Dedifferentiated amniotic fluid mesenchymal stem cell (primary cell): Measurements from ENCODE around the gene SCARB2.
"Not testable (repeated sequence)": the region's sequence is repeated elsewhere in the genome, so short reads cannot be mapped to it uniquely, and the experiment has no call there.

Experiments used
- DNase-seq: peaks from one replicate; pipeline ENCODE4 v3.0.0-alpha.2; 2016; ENCODE audit errors: extremely low spot score

Gene SCARB2, protein sequence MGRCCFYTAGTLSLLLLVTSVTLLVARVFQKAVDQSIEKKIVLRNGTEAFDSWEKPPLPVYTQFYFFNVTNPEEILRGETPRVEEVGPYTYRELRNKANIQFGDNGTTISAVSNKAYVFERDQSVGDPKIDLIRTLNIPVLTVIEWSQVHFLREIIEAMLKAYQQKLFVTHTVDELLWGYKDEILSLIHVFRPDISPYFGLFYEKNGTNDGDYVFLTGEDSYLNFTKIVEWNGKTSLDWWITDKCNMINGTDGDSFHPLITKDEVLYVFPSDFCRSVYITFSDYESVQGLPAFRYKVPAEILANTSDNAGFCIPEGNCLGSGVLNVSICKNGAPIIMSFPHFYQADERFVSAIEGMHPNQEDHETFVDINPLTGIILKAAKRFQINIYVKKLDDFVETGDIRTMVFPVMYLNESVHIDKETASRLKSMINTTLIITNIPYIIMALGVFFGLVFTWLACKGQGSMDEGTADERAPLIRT

GRCh38 chr4:76213415-76214176, at the start of gene SCARB2:
TSS of gene SCARB2 (minus strand) at chr4:76213824. CDS start at chr4:76213543, 281 bp downstream.
- peak; percentile 82 for DNase-seq

- no peak for DNase-seq
Measured at GRCh38 chr4:76260571-76260970, 46.9 kb upstream of the SCARB2 start.

GRCh38 chr4:76257824-76258223, 44.2 kb upstream of the SCARB2 start:
- no peak for DNase-seq

GRCh38 chr4:76256968-76257367, 43.3 kb upstream of the SCARB2 start:
- DNase-seq, result no peak

GRCh38 chr4:76256032-76256431, 42.4 kb upstream of the SCARB2 start:
- DNase-seq, result no peak

- DNase-seq, result no peak
Measured at GRCh38 chr4:76253511-76253910, 39.9 kb upstream of the SCARB2 start.

DNA sequence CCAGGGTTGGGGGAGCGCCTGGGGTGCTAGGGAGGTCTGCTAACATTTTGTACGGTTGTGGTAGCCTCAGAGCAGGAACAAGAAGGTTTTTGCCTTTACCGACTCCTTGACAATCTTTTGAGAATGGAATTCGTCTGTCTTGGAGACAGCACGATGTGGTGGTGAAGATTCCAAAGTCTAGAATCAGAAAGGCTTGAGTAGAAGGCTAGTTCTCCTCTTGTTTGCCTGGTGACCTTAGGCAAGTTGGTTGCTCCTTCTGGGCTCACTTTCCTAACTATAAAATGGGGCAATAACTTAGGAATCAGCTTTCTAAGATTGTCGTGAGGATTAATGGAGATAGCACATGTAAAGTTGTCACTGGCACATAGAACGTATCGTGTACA, 38.6 kb upstream of the SCARB2 start:
- no peak for DNase-seq

GRCh38 chr4:76251441-76252270, 38.0 kb upstream of the SCARB2 start, which contains the start of gene FAM47E:
TSS of gene FAM47E (plus strand) at chr4:76251721. CDS start at chr4:76251747, 26 bp downstream.
- DNase-seq, result no peak

DNA sequence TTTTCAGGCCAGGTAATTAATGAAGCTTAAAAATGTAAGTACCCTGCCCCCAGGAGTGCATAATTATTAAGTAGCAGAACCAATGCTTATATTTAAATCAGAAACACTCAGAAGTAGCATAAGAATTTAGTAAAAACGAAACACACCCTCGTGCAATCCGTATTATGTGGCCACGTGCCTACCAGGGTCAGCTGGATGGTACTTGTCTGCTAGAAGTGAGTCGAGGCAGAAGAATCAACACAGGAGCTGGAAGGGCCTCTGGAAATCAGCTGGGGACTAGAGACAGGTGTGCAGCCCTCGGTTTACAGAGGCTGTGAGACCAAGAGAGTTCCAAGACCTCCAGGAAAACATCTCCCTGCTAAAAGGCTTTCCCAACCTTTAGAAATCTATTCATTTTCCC, 37.3 kb upstream of the SCARB2 start:
- no peak for DNase-seq

DNA sequence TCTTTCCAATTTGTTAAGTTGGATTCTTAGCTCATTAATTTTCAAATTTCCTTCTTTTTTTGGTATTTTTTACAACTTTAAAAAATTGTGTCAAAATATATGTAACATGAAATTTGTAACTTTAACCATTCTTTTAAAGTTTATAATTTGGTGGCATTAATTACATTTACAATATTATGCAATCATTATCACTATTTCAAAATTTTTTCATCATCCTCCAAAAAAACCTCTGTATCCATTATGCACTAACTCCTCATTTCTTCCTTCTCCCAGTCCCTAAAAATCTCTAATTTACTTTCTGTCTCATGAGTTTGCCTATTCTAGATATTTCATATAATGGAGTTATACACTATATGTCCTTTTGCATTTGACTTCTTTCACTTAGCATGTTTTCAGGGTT, 33.2 kb upstream of the SCARB2 start:
- no peak for DNase-seq

DNA sequence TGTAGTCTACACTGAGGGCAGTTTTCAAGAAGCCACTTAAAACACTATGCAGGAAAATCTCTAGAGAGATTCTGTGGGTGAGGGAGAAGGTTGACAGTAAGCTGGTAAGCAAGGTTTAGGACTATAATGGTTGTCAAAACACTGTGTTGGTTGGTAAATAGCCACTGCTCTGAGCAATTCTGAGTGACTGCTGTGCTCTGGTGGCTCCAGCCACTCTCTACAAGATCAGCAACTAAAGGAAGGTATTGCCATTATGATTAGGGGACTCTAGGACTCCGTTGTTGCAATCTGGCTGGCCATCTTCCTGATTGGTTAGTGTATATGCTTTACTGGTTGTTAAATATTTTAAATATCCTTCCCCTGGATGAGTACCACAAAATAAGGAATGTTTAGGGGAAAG, 32.4 kb upstream of the SCARB2 start:
- DNase-seq, result no peak

DNA sequence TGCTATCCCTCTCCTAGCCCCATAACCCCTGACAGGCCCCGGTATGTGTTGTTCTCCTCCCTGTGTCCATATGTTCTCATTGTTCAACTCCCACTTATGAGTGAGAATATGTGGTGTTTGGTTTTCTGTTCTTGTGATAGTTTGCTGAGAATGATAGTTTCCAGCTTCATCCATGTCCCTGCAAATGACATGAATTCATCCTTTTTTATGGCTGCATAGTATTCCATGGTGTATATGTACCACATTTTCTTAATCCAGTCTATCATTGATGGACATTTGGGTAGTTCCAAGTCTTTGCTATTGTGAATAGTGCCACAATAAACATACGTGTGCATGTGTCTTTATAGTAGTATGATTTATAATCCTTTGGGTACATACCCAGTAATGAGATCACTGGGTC, 30.3 kb upstream of the SCARB2 start:
- DNase-seq, result not testable (repeated sequence)

- DNase-seq, result no peak
Measured at GRCh38 chr4:76240236-76240635, 26.6 kb upstream of the SCARB2 start.

- DNase-seq, result no peak
Measured at GRCh38 chr4:76238701-76239100, 25.1 kb upstream of the SCARB2 start.

GRCh38 chr4:76238236-76238635, 24.6 kb upstream of the SCARB2 start:
- DNase-seq, result no peak

DNA sequence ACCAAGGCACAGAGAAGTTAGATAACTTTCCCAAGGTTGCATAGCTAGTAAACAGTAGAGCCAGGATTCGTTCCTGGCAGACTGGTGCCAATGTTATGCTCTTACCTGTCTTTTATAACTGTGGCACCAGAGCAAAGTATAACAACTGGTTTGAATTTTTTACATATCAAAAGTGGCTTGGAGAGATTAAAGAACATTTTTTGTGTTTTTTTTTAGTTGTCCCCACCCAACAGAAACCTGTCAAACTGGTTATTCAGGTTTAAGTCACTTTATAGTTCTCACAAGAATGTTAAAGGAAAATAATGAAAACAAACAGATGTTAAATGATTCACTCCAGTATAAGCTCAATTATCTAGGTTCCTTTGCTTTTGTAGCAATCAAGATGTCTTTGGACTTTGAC, 22.3 kb upstream of the SCARB2 start:
- no peak for DNase-seq

GRCh38 chr4:76235407-76235806, 21.8 kb upstream of the SCARB2 start:
- DNase-seq, result no peak

GRCh38 chr4:76234679-76235044, 21.0 kb upstream of the SCARB2 start:
- no peak for DNase-seq

DNA sequence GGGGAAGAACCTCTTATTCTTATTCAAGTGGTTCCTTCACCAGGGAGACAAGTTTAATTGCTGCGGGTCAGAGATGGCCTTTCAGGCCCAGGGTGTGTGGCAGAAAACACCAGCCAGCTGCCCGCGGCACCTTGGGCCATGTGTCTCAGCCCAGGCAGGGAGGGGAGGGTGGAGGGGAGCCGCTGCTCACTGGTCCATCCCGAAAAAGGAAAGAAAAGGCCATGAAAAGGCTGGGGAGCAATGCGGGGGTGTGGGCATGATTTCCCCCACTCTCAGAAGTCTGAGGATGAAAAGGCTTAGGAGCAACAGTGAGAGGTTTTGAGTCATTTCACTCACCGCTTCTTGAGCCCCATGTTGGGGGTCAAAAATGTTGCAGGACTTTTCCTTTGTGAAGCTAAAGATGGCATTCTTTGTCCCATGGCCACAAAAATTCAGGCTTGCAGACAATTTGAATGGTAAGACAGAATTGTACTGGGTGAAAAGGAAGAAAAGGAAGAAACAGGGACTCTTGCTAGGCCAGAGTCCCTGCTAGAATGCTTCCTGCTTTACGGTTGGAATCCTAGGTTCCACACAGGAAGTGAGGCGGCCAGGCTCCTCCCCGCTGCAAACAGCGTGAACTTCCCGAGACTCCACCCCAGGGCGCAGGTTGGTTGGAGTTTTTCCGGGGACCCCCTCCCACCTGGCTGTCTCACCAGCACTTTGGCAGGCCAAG, 20.5 kb upstream of the SCARB2 start:
- DNase-seq, result no peak

DNA sequence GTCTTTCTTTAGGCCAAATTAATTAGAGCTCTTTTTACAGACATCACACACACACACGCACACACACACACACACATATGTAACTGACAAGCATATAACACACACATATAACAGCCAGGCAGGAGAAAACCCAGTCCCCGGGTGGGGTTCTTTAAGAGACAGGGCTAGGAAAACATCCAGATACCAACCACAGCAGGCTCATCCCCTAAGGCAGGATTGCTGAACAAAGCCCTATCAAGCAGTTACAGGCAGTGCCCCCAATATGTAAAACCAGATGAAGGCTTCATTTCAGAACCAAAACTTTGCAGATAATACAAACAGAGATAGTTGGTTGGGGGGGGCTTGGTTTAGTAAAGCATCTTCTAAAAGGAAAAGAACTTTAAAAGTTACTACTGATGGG, 19.9 kb upstream of the SCARB2 start:
- no peak for DNase-seq

- DNase-seq, result no peak
Measured at GRCh38 chr4:76233083-76233482, 19.5 kb upstream of the SCARB2 start.
